Measurements from ENCODE around the gene C12orf75.
A peak's percentile ranks its signal among the peaks of the same experiment; 100 is the strongest.
"Not testable (repeated sequence)": the region's sequence is repeated elsewhere in the genome, so short reads cannot be mapped to it uniquely, and the experiment has no call there.

C12orf75 gene

GRCh38 chr12:105341010-105341409 lies 10.5 kb downstream of the C12orf75 start:
- DNase-seq (ENCODE audit: low read depth): peak; percentile 76
- no peak overlapping the region for H3K4me3 ChIP-seq (ENCODE audit: low read length)
- TF ChIP-seq, protein P1, sequence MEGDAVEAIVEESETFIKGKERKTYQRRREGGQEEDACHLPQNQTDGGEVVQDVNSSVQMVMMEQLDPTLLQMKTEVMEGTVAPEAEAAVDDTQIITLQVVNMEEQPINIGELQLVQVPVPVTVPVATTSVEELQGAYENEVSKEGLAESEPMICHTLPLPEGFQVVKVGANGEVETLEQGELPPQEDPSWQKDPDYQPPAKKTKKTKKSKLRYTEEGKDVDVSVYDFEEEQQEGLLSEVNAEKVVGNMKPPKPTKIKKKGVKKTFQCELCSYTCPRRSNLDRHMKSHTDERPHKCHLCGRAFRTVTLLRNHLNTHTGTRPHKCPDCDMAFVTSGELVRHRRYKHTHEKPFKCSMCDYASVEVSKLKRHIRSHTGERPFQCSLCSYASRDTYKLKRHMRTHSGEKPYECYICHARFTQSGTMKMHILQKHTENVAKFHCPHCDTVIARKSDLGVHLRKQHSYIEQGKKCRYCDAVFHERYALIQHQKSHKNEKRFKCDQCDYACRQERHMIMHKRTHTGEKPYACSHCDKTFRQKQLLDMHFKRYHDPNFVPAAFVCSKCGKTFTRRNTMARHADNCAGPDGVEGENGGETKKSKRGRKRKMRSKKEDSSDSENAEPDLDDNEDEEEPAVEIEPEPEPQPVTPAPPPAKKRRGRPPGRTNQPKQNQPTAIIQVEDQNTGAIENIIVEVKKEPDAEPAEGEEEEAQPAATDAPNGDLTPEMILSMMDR (IDR thresholded peaks at IDR 0.05; ENCODE audit: insufficient read depth, low read depth, low read length, missing control alignments): no peak

GRCh38 chr12:105341620-105342019 lies 11.1 kb downstream of the C12orf75 start:
- DNase-seq (ENCODE audit: low read depth); H3K4me3 ChIP-seq (ENCODE audit: low read length): not testable (repeated sequence)

DNA sequence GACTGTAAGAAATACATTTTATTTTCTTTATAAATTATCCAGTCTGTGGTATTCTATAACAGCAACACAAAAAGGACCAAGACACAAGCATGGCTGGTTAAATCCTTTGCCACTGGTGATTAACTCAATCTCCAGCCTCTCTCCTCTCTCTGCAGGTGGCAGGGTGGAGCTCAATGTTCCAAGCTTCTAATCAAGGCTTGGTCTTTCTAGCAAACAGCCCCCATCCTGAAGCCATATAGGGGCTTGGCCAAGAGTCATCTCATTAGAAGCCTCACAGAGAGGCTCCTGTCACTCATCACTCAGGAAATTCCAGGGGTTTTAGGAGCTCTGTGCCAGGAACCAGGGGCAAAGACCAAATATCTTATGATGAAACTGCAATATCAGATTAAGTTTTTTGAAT lies 12.0 kb downstream of the C12orf75 start:
- TF ChIP-seq, protein P1 (IDR thresholded peaks at IDR 0.05; ENCODE audit: insufficient read depth, low read depth, low read length, missing control alignments): no peak
- H3K4me3 ChIP-seq (ENCODE audit: low read length): no peak overlapping the region
- no peak for DNase-seq (ENCODE audit: low read depth)

DNA sequence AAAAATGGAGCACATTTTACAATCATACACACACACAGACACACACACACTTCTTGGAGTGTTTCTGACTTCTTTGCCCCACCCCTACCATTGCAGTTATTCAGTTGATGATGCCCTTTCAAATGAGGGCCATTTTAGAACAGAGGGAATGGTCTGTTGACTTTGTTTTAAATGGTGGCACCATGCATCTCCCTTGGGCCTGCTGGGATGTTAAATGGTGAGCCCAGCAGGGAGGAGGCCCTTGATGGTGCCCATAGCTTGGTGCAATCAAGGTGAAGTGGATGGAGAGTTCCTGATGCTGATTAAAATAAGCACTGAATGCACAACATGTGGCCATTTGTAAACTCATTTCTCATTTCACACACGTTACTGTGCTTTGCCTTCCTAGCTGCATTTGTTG lies 13.3 kb downstream of the C12orf75 start:
- H3K4me3 ChIP-seq (ENCODE audit: low read length): no peak overlapping the region
- DNase-seq (ENCODE audit: low read depth): no peak
- TF ChIP-seq, protein P1 (IDR thresholded peaks at IDR 0.05; ENCODE audit: insufficient read depth, low read depth, low read length, missing control alignments): no peak

DNA sequence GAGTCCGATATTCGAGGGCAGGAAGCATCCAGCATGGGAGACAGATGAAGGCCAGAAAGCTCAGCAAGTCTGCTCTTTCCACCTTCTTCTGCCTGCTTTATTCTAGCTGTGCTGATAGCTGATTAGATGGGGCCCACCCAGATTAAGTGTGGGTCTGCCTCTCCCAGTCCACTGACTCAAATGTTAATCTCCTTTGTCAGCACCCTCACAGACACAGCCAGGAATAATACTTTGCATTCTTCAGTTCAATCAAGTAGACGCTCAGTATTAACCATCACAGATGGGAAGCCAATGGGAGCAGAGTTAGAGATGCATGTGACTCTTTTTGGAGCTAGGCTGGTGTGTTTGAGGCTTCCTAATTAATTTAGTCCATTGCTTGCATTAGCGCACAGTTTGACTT lies 17.0 kb downstream of the C12orf75 start:
- no peak for DNase-seq (ENCODE audit: low read depth)
- no peak overlapping the region for H3K4me3 ChIP-seq (ENCODE audit: low read length)
- TF ChIP-seq, protein P1 (IDR thresholded peaks at IDR 0.05; ENCODE audit: insufficient read depth, low read depth, low read length, missing control alignments): no peak

DNA sequence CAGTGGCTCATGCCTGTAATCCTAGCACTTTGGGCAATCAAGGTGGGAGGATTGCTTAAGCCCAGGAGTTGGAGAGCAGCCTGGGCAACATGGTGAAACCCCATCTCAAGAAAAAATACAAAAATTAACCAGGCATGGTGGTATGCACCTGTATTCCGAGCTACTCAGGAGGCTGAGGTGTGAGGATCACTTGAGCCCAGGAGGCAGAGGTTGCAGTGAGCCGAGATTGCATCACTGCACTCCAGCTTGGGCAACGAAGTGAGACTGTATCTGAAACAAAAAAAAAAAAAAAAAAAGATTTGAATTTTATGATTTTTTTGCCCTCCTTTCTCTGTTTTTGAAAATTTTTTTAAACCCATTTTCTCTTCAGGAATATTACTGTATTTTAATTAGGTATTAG lies 17.7 kb downstream of the C12orf75 start:
- DNase-seq (ENCODE audit: low read depth): no peak
- H3K4me3 ChIP-seq (ENCODE audit: low read length): no peak overlapping the region
- TF ChIP-seq, protein P1 (IDR thresholded peaks at IDR 0.05; ENCODE audit: insufficient read depth, low read depth, low read length, missing control alignments): no peak

GRCh38 chr12:105348561-105348960 lies 18.1 kb downstream of the C12orf75 start:
- TF ChIP-seq, protein P1 (IDR thresholded peaks at IDR 0.05; ENCODE audit: insufficient read depth, low read depth, low read length, missing control alignments): no peak
- no peak overlapping the region for H3K4me3 ChIP-seq (ENCODE audit: low read length)
- DNase-seq (ENCODE audit: low read depth): no peak

DNA sequence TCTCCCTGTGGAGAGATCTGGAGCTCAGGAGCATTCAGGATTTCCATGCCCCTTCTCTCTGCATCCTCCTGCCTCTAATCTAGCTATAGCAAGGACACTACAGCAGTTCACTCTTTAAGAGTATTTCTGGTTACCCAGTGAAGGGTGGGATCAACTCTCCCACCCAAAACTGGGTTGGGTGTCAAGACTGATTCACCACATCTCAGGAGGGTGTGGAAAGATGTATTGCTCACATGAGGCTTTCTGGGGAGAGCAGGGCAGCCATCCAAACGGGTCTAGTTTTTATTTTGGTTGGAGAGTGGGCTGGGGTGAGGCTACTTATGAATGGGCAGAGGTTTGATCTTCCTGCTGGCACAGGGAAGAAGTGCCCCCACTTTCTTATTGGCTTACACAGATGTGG lies 18.6 kb downstream of the C12orf75 start:
- no peak for DNase-seq (ENCODE audit: low read depth)
- no peak overlapping the region for H3K4me3 ChIP-seq (ENCODE audit: low read length)
- TF ChIP-seq, protein P1 (IDR thresholded peaks at IDR 0.05; ENCODE audit: insufficient read depth, low read depth, low read length, missing control alignments): no peak

Data from epithelial cell of esophagus (primary cell).